B cell (primary cell): Measurements from ENCODE around the gene PTGER3.

ENCODE experiments used
- EZH2 ChIP-seq: IDR thresholded peaks from 2 replicates; pipeline ENCODE4 v1.6.1; 2012; ENCODE audit warnings: borderline replicate concordance, low read depth, mild to moderate bottlenecking, moderate library complexity, low read length; ENCODE audit not compliant: insufficient read depth, poor library complexity, severe bottlenecking
- TF ChIP-seq, protein P1 (sequence below): fragments of 200-600 bp; IDR thresholded peaks from one replicate; pipeline ENCODE4 v1.8.0; 2022; ENCODE audit warnings: antibody characterized with exemption, mild to moderate bottlenecking

DNA sequence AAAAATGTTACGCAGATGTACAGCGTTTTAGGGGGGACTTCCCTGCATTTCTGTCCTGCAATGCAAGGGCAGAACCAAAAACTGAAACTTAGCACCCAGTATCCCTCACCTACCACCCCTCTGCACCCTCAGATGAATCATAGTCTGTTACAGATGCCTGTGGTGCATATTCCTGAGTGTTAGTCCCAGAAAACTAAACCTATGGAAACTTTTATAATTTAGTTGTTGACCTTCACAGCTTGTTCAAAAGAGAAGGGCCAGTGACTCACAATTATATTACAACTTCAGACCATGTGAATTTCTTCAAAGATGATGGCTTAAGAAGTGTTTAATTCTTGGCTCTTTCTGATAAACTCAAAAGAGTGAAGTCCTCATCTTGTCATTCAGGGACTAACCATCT is 5.8 kb downstream of the PTGER3 start:
- TF ChIP-seq, protein P1, sequence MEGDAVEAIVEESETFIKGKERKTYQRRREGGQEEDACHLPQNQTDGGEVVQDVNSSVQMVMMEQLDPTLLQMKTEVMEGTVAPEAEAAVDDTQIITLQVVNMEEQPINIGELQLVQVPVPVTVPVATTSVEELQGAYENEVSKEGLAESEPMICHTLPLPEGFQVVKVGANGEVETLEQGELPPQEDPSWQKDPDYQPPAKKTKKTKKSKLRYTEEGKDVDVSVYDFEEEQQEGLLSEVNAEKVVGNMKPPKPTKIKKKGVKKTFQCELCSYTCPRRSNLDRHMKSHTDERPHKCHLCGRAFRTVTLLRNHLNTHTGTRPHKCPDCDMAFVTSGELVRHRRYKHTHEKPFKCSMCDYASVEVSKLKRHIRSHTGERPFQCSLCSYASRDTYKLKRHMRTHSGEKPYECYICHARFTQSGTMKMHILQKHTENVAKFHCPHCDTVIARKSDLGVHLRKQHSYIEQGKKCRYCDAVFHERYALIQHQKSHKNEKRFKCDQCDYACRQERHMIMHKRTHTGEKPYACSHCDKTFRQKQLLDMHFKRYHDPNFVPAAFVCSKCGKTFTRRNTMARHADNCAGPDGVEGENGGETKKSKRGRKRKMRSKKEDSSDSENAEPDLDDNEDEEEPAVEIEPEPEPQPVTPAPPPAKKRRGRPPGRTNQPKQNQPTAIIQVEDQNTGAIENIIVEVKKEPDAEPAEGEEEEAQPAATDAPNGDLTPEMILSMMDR: no peak
- TF ChIP-seq EZH2: no peak
